ENCODE data around the gene YDJC.
A peak's percentile ranks its signal among the peaks of the same experiment; 100 is the strongest.
"Not testable (repeated sequence)": the region's sequence is repeated elsewhere in the genome, so short reads cannot be mapped to it uniquely, and the experiment has no call there.

YDJC gene

DNA sequence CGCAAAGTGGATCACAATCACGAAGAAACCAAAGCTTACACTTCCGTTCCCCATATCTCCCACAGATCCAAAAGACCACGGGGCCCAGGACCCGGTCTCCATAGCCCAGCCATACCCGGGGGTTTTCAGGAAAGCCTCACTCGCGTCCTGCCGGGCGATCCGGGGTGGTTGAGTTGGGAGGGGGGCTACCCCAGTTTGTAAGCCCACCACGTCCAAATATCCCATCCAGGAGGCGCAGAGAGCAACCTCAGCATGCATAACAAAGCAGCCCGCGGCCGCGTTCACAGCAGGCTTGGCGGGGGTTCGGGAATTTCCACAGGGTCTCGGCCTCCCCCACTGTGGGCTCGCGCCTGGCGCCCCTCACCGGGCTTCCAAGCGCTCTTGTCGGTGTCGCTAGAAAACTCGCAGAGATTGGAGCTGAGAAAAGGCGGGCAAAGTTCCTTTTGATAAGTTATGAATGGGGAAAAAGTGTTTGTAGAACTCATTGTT lies 21.7 kb upstream of the YDJC start:
- TF ChIP-seq, protein P1, sequence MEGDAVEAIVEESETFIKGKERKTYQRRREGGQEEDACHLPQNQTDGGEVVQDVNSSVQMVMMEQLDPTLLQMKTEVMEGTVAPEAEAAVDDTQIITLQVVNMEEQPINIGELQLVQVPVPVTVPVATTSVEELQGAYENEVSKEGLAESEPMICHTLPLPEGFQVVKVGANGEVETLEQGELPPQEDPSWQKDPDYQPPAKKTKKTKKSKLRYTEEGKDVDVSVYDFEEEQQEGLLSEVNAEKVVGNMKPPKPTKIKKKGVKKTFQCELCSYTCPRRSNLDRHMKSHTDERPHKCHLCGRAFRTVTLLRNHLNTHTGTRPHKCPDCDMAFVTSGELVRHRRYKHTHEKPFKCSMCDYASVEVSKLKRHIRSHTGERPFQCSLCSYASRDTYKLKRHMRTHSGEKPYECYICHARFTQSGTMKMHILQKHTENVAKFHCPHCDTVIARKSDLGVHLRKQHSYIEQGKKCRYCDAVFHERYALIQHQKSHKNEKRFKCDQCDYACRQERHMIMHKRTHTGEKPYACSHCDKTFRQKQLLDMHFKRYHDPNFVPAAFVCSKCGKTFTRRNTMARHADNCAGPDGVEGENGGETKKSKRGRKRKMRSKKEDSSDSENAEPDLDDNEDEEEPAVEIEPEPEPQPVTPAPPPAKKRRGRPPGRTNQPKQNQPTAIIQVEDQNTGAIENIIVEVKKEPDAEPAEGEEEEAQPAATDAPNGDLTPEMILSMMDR (conservative IDR thresholded peaks at IDR 0.05; ENCODE audit: low read depth) = no peak
- no peak for DNase-seq (ENCODE audit: low spot score)
- ChIA-PET POLR2A (ENCODE audit: low non-redundant PET) (no interaction called here), CTCF (no interaction called here)
- H3K27ac ChIP-seq = peak overlapping the region; percentile 69

DNA sequence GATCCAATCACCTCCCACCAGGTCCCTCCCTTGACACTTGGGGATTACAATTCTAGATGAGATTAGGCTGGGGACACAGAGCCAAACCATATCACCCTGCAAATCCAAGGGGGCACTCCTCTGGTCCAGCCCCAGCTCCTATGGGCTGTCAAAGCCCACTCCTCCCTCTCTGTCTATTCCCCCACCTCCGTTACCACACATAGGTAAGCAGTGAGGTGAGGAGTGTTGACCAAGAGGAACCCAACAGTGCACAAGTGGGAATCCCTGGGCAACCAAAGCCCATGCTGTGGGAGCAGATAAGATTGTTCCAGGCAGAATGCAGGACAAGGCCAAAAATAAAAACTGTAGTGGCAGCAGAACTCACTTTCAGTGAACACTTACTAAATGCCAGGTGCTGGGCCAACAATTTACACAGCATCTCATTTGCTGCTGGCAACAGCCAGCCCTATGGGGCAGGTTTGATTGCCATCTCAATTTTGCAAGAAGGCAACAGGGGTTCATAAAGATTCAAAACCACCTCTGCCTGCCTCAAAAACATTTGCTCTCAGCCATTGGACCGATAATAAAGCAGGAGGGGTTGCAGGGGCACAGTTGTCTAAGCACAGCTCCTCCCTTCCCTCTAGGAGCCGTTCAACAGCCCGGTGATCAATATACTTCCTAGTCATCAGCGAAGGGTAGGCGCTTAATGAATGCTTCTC lies 21.1 kb upstream of the YDJC start:
- ChIA-PET POLR2A (ENCODE audit: low non-redundant PET) (no interaction called here), CTCF (no interaction called here)
- no peak for DNase-seq (ENCODE audit: low spot score)
- TF ChIP-seq, protein P1 (conservative IDR thresholded peaks at IDR 0.05; ENCODE audit: low read depth) = no peak
- peak overlapping the region; percentile 69 for H3K27ac ChIP-seq

DNA sequence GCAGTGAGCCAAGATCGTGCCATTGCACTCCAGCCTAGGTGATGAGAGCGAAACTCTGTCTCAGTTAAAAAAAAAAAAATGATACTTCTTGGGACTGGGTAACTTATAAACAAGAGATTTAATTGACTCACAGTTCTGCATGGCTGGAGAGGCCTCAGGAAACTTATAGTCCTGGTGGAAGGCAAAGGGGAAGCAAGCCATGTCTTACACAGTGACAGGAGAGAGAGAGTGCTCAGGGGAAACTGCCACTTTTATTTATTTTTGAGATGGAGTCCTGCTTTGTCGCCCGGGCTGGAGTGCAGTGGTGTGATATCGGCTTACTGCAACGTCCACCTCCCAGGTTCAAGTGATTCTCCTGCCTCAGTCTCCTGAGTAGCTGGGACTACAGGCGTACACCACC lies 20.5 kb upstream of the YDJC start:
- peak overlapping the region; percentile 69; the same call in 1 of the 2 replicates for H3K27ac ChIP-seq
- CTCF ChIA-PET = no interaction called here
- TF ChIP-seq, protein P1 (conservative IDR thresholded peaks at IDR 0.05; ENCODE audit: low read depth) = no peak
- no peak for DNase-seq (ENCODE audit: low spot score)
- POLR2A ChIA-PET (ENCODE audit: low non-redundant PET) = no interaction called here

DNA sequence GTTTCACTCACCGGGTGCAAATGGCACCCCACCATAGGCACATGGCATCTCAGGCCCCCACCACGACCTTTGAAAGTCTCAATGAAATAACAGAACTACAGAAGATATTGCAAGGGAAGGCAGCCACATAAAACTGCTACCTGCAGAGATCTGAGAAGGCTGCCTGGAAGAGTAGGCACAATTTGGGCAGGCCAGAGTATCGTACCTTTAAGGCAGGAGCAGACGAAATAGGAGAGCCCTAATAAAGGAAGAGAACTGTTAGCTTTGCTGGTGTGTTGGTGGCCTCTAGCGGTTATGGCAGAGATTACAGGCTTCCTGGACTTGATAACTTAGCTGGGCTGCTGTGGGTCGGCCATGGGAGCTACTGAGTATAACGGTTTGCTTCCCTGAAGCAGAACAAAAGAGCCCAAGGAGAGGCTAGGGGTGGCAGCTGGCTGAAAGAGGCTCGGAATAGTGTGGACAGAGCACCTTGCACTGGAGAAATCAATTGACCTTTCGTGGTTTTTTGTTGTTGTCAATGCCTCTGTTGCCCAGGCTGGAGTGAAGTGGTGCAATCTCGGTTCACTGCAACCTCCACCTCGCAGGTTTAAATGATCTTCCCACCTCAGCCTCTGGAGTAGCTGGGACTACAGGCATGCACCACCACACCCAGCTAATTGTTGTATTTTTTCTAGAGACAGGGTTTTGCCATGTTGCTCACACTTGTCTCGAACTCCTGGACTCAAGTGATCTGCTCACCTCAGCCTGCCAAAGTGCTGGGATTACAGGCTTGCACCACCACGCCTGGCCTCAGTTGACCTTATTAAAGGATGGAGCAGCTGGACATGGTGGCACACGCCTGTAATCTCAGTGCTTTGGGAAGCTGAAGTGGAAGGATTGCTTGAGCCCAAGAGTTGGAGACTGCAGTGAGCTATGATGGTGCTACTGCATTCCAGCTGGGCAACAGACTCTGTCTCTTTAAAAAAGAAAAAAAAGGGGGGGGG lies 17.1 kb upstream of the YDJC start:
- CTCF ChIA-PET = interaction anchor here (0.8 to 1.1 kb wide), 2 partner anchors 11 to 61 kb away, joined by 3 to 4 read pairs; no protein-coding TSS in a partner anchor
- TF ChIP-seq, protein P1 (conservative IDR thresholded peaks at IDR 0.05; ENCODE audit: low read depth) = peak; percentile 86
- POLR2A ChIA-PET (ENCODE audit: low non-redundant PET) = no interaction called here
- DNase-seq (ENCODE audit: low spot score) = no peak
- 0 out of 2 replicates have a peak overlapping the region, but pooled peaks have one; percentile 19 for H3K27ac ChIP-seq

DNA sequence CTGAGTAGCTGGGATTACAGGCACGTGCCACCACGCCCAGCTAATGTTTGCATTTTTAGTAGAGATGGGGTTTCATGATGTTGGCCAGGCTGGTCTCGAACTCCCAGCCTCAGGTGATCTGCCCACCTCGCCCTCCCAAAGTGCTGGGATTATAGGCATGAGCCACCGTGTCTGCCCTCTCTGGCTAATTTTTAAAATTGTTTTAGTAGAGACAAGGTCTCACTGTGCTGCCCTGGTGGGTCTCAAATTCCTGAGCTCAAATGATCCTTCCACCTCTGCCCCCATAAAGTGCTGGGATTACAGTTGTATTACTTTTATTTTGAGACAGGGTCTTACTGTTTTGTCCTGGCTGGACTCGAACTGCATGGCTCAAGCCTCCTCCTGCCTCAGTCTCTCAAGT lies 15.7 kb upstream of the YDJC start:
- DNase-seq (ENCODE audit: low spot score); POLR2A ChIA-PET (ENCODE audit: low non-redundant PET); CTCF ChIA-PET: not testable (repeated sequence)
- peak overlapping the region; percentile 31; the same call in 1 of the 2 replicates for H3K27ac ChIP-seq

DNA sequence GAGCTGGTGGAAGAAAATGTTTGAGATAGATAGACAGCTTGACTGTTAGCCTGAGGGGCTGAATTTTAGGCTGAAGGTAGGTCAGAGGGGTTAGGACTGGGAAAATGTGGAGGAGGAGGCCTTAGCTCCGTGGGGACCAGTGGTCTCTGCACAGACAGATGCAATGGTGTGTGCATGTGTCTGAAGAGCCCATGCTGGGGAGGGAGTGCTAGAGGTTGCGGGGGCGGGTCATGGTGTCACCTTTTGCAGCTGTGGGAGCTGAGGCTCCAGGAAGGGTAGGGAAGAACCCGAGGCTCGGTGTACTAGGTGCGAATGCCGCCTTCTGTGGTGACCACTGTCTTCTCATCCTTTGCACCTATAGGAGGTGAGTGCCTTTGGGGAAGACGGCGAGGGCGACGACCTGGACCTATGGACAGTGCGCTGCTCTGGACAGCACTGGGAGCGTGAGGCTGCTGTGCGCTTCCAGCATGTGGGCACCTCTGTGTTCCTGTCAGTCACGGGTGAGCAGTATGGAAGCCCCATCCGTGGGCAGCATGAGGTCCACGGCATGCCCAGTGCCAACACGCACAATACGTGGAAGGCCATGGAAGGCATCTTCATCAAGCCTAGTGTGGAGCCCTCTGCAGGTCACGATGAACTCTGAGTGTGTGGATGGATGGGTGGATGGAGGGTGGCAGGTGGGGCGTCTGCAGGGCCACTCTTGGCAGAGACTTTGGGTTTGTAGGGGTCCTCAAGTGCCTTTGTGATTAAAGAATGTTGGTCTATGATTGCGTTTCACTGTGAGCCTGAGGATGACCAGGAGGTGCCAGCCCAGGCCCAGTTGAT lies 13.9 kb upstream of the YDJC start:
- peak overlapping the region; percentile 69 for H3K27ac ChIP-seq
- ChIA-PET CTCF (interaction anchor here (1.2 to 1.5 kb wide), 2 partner anchors 14 to 19 kb away, joined by 4 to 5 read pairs; no protein-coding TSS in a partner anchor), POLR2A (ENCODE audit: low non-redundant PET) (interaction anchor here (1.2 kb wide), 1 partner anchor 15 kb away, joined by 5 read pairs; no protein-coding TSS in a partner anchor)

More for the DNA sequence above, 13.9 kb upstream of the YDJC start:
- TF ChIP-seq, protein P1 (conservative IDR thresholded peaks at IDR 0.05; ENCODE audit: low read depth) = no peak
- no peak for DNase-seq (ENCODE audit: low spot score)
